ENCODE results near the gene PDZD2.

GRCh38 chr5:31701642-31702299, 62.8 kb downstream of the PDZD2 start:
- TF ChIP-seq, protein P1, sequence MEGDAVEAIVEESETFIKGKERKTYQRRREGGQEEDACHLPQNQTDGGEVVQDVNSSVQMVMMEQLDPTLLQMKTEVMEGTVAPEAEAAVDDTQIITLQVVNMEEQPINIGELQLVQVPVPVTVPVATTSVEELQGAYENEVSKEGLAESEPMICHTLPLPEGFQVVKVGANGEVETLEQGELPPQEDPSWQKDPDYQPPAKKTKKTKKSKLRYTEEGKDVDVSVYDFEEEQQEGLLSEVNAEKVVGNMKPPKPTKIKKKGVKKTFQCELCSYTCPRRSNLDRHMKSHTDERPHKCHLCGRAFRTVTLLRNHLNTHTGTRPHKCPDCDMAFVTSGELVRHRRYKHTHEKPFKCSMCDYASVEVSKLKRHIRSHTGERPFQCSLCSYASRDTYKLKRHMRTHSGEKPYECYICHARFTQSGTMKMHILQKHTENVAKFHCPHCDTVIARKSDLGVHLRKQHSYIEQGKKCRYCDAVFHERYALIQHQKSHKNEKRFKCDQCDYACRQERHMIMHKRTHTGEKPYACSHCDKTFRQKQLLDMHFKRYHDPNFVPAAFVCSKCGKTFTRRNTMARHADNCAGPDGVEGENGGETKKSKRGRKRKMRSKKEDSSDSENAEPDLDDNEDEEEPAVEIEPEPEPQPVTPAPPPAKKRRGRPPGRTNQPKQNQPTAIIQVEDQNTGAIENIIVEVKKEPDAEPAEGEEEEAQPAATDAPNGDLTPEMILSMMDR (IDR thresholded peaks at IDR 0.05; ENCODE audit: borderline replicate concordance, extremely low read depth, low read length, poor library complexity, severe bottlenecking) = no peak
- no peak for TF ChIP-seq EZH2 (IDR thresholded peaks at IDR 0.05; ENCODE audit: borderline replicate concordance, low read depth, low read length, severe bottlenecking)
